Large intestine (tissue), 3 donors: ENCODE measurements around the gene GRM7. TPM values are rescaled to one million over a fixed set of nuclear protein-coding genes. Genes with fewer than 3 reads are reported as not detected.

Source experiments
- DNase-seq, 2 donors: peaks; one replicate each; pipeline versions ENCODE4 v3.0.0 to v3.0.0-alpha.2; 2013
- H3K27ac ChIP-seq: one replicate; pipeline ENCODE4 v1.5.1; 2013; ENCODE audit warnings: low read length
- H3K27me3 ChIP-seq: 2 replicates; pipeline ENCODE4 v1.6.1; 2013; ENCODE audit warnings: low read length; ENCODE audit not compliant: control insufficient read depth, insufficient read depth
- H3K36me3 ChIP-seq: 2 replicates; pipeline ENCODE4 v1.6.1; 2013; ENCODE audit warnings: low read length; ENCODE audit not compliant: control insufficient read depth, insufficient read depth
- H3K4me1 ChIP-seq: one replicate; pipeline ENCODE4 v1.6.1; 2013; ENCODE audit warnings: low read length; ENCODE audit not compliant: control insufficient read depth, insufficient read depth
- H3K4me3 ChIP-seq: one replicate; pipeline ENCODE4 v1.5.1; 2013; ENCODE audit warnings: low read length
- H3K9me3 ChIP-seq: one replicate; pipeline ENCODE4 v1.6.1; 2013; ENCODE audit warnings: mild to moderate bottlenecking, low read depth, low read length, moderate library complexity; ENCODE audit not compliant: control insufficient read depth
- WGBS: methylation state at CpG from one replicate; pipeline ENCODE4 v1.1.5; 2013; ENCODE audit warnings: low lambda C conversion rate; ENCODE audit not compliant: insufficient coverage; 5-methylcytosine and 5-hydroxymethylcytosine counted together
- polyA plus RNA-seq: library from polyadenylated mRNA; unstranded; fragments of 120-200 nt; gene quantifications from one replicate; pipeline ENCODE4 v1.2.1, GENCODE V29; 2013

Gene GRM7
- polyA plus RNA-seq, 1 donor = 0.36 TPM

DNA sequence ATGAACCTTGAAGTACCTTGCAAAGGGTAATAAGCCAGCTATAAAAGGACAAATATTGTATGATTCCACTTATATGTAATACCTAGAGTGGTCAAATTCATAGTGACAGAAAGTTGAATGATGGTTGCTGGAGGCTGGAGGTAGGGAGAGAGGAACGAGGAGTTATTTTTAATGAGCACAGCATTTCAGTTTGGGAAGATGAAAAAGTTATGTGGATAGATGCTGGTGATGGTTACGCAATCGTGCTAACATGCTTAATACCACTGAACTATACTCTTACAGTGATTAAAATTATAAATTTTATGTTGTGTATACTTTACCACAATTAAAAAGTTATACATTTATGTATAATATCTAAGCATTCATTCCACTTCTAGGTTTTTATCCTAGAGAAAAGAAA is 168.6 kb downstream of the GRM7 start:
- no peaks in the 10 kb centered on the region for H3K27me3 ChIP-seq
- H3K4me1 ChIP-seq = no peaks in the 10 kb centered on the region
- no peak for DNase-seq
- no peaks in the 10 kb centered on the region for H3K9me3 ChIP-seq
- no peak overlapping the region for H3K4me3 ChIP-seq
- no peaks in the 10 kb centered on the region for H3K36me3 ChIP-seq
- no peak overlapping the region for H3K27ac ChIP-seq
- WGBS = 92% methylated on average over 2 of the region's 3 CpGs

DNA sequence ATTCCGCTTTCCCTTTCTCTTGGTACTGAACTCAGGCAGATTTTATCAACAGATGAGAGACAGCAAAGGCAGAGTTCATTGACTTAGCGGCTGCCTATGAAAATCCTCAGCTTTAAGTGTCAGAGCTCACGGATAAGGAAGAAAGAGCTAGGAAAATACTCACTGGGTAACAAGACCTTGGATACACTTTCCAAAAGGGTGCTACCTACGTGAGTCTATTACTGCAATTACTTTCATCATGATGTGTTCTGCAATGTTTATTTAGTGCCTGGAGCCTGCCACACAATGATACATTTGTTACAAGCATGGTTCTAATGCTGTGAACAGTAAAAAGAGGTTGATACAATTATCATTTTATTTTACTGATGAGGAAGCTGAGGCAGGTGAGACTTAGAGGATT is 177.5 kb downstream of the GRM7 start:
- Histone ChIP-seq H3K27me3 (no peaks in the 10 kb centered on the region), H3K4me1 (no peaks in the 10 kb centered on the region), H3K36me3 (no peaks in the 10 kb centered on the region), H3K4me3 (no peak overlapping the region), H3K27ac (no peak overlapping the region), H3K9me3 (no peaks in the 10 kb centered on the region)
- 20% methylated on average over 1 of the region's 4 CpGs for WGBS
- no peak for DNase-seq

DNA sequence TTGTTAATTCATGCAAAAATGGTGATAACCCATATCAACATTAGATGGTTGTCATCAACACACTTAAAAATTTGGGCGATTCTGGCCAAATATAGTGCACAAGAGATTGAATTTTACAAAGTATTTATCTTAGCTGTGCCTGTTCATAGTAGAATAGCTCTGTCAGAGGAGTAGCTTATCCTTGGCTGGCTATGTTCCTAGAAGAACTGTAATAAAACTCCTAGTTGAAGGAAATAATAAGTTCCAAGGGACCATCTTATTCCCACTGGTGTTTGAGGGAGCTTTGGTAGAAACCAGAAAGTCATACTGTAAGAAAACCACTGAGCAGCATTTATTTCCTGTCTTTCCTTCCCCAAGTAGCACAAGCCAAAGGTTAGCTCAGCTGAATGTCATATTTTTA is 201.8 kb downstream of the GRM7 start:
- no CpG with 5 or more reads among the region's 1 CpG for WGBS
- Histone ChIP-seq H3K4me1 (no peaks in the 10 kb centered on the region), H3K4me3 (no peak overlapping the region), H3K36me3 (no peaks in the 10 kb centered on the region), H3K9me3 (no peaks in the 10 kb centered on the region), H3K27me3 (no peaks in the 10 kb centered on the region), H3K27ac (no peak overlapping the region)
- no peak for DNase-seq

DNA sequence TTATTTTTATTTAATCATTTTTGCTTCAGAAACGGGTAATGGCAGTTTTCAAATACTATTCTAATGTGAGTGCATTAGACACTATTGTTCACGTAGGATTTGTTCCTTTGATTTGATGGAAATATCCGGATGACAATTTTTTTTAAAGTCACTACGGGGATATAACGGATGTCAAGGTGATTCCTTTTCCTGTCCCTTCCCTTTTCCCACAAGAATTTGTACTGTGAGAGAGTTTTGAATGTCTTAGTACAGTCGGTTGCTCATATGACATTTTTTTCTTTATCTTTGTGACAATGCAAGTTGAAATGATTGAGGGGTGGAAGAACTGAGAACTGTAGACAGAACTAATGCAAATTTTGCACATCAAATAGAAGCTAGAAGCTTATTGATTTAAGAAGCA is 209.5 kb downstream of the GRM7 start:
- Histone ChIP-seq H3K9me3 (no peaks in the 10 kb centered on the region), H3K36me3 (no peaks in the 10 kb centered on the region), H3K27me3 (no peaks in the 10 kb centered on the region), H3K27ac (no peak overlapping the region), H3K4me1 (no peaks in the 10 kb centered on the region), H3K4me3 (no peak overlapping the region)
- no peak for DNase-seq
- WGBS = 74% methylated on average over 5 of the region's 6 CpGs

DNA sequence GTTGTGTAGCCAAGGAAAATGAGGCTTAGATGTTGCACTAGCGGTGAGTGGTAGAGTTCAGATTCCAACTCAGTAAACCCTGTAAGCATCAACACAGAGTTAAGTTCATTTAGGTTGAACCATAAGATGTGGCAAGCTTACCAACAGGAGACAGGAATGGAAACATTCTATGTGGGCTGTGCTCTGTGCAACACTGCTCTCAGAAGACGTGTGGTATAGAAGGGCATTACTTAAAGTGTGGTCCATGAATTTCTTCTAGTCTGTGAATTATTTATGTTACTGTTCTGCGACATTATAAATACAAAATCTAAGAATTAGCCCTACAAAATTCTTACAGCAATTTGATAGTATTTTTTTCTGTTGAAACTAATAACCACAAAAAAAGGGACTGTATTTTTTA is 213.3 kb downstream of the GRM7 start:
- DNase-seq = no peak
- no peaks in the 10 kb centered on the region for H3K4me1 ChIP-seq
- no peaks in the 10 kb centered on the region for H3K9me3 ChIP-seq
- H3K4me3 ChIP-seq = no peak overlapping the region
- no peak overlapping the region for H3K27ac ChIP-seq
- no peaks in the 10 kb centered on the region for H3K36me3 ChIP-seq
- H3K27me3 ChIP-seq = no peaks in the 10 kb centered on the region
- 83% methylated on average over 1 of the region's 3 CpGs for WGBS

DNA sequence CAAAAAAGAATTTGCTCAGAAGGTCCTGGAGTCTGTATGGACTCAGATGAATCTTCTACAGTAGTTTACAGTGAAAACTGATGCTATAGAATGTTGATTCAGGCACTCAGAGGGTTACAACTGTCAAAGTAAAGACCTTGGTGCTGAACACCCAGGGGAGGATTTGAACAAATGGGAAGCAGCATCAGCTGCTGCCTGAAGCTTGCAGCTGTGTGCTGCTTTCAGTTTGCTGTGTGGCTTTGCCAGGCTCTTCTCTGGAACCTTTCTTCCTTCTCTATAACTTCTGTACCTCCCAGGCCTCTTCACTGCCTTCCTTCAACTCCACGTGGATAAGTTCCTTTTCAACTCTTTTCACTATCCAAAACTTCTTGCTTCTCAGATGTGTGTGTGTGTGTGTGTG is 214.2 kb downstream of the GRM7 start:
- Histone ChIP-seq H3K4me1 (no peaks in the 10 kb centered on the region), H3K4me3 (no peak overlapping the region), H3K36me3 (no peaks in the 10 kb centered on the region), H3K9me3 (no peaks in the 10 kb centered on the region), H3K27me3 (no peaks in the 10 kb centered on the region), H3K27ac (no peak overlapping the region)
- no peak for DNase-seq
- WGBS = no CpG with 5 or more reads among the region's 1 CpG

DNA sequence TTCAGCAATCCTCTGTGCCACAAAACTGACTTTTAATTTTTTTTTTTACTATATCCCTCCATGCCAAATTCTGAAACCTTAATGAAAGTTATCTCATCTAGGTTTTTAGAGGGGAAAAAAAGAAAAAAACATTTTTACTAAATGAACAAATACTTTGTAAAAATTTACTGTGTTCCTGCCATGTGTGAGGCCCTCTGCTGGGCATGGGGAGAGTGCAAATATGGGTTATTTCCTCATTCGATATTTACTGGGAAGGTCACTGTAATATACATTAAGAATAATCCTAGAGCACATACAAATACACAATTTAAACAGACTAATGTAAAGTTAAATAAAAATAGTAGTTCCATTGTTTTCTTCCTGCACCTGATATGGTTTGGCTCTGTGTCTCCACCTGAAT is 215.0 kb downstream of the GRM7 start:
- H3K36me3 ChIP-seq = no peaks in the 10 kb centered on the region
- no peak overlapping the region for H3K4me3 ChIP-seq
- H3K27ac ChIP-seq = no peak overlapping the region
- H3K27me3 ChIP-seq = no peaks in the 10 kb centered on the region
- H3K4me1 ChIP-seq = no peaks in the 10 kb centered on the region
- no peak for DNase-seq
- WGBS = 71% methylated on average over 1 of the region's 1 CpG
- no peaks in the 10 kb centered on the region for H3K9me3 ChIP-seq

DNA sequence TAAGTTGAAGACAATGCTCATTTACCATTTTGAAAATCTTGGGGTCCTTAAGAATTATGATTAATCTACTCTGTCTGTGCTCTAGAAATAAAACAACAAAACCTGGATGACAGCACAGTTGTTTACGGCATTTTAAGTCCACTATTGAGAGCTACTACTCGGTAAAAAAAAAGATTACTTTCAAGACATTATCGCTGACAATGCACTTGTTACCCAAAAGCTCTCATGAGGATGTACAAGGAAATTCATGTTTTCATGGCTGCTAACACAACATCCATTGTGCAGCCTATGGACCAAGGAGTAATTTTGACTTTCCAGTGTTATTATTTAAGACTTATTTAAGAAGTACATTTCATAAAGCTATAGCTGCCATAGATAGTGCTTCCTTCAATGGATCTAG is 221.3 kb downstream of the GRM7 start:
- Histone ChIP-seq H3K4me1 (no peaks in the 10 kb centered on the region), H3K27me3 (no peaks in the 10 kb centered on the region), H3K36me3 (no peaks in the 10 kb centered on the region), H3K4me3 (no peak overlapping the region), H3K27ac (no peak overlapping the region), H3K9me3 (no peaks in the 10 kb centered on the region)
- no peak for DNase-seq
- WGBS = 83% methylated on average over 1 of the region's 3 CpGs

DNA sequence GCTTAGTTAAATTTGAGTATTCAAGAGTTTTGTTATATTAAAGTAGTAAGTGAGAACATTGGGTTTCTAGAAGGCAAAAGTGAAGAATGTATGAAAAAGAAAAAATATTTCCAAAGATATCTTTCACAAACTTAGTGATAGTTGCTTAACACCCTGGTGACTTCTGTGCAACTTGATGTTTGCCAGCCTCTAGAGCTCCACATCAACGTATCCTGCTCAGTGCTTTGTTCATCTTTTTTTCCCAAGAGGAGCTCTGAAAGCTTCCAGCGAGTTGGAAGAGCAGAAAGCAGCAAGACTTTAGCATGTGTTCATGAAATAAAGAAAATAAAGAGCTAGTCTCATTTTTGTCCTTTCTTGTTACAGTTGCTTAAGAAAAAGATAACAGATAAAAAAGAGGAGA is 225.5 kb downstream of the GRM7 start:
- 100% methylated on average over 1 of the region's 2 CpGs for WGBS

DNA sequence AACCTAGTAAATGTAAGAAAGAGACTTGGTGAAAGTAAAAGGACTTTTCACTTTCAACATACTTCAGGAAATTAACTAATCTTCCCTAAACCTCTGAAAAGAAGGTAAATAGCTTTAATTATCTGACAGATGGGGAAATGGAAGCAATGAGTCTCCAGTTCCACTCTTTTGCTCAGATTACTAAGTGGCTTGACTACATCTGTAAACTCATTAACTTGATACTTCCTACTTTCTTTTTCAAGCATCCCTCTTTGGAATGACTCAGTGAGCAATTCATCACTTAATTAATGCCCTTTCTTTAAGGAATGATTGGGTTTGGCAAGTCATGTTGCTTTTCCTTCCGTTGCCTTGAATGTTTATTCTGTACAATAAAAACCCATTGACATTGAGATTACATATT is 234.2 kb downstream of the GRM7 start:
- DNase-seq = no peak
- 50% methylated on average over 1 of the region's 1 CpG for WGBS
- Histone ChIP-seq H3K4me3 (no peak overlapping the region), H3K9me3 (no peaks in the 10 kb centered on the region), H3K4me1 (no peaks in the 10 kb centered on the region), H3K36me3 (no peaks in the 10 kb centered on the region), H3K27me3 (no peaks in the 10 kb centered on the region), H3K27ac (no peak overlapping the region)

More for the DNA sequence above, 225.5 kb downstream of the GRM7 start:
- H3K36me3 ChIP-seq = no peaks in the 10 kb centered on the region
- H3K4me1 ChIP-seq = no peaks in the 10 kb centered on the region
- H3K27ac ChIP-seq = no peak overlapping the region
- H3K9me3 ChIP-seq = no peaks in the 10 kb centered on the region
- DNase-seq = no peak
- no peak overlapping the region for H3K4me3 ChIP-seq
- H3K27me3 ChIP-seq = no peaks in the 10 kb centered on the region

DNA sequence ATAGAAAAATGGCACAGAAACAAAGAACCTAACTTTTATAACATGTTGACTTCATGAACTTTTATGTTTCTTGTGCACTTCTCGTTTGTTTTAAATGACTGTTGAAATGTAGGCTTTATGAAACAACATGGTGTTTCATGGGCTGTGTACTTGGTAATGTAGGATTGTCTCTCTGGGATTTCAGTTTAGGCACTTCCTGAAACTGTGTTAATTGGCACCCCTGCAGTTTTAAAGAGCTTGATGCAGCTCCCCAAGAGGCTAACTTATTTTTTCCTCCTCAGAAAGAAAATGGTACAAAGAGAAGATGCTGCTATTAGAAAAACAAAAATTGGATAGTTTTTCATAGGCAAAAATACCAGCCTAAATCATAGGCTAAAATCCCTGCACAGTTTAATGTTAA is 239.2 kb downstream of the GRM7 start:
- no peaks in the 10 kb centered on the region for H3K36me3 ChIP-seq
- H3K4me3 ChIP-seq = no peak overlapping the region
- H3K27me3 ChIP-seq = no peaks in the 10 kb centered on the region
- no peaks in the 10 kb centered on the region for H3K9me3 ChIP-seq
- WGBS = no CpG with 5 or more reads among the region's 1 CpG
- no peak overlapping the region for H3K27ac ChIP-seq
- no peaks in the 10 kb centered on the region for H3K4me1 ChIP-seq
- no peak for DNase-seq
